MM.1S (cell line): ENCODE measurements around the gene RNF214.
A peak's percentile ranks its signal among the peaks of the same experiment; 100 is the strongest.
"Not testable (repeated sequence)": the region's sequence is repeated elsewhere in the genome, so short reads cannot be mapped to it uniquely, and the experiment has no call there.

Source experiments
- DNase-seq: peaks from one replicate; pipeline ENCODE4 v3.0.0-alpha.2; 2015
- H2AFZ ChIP-seq: fragments of 300-600 bp; sonication (generic); 2 replicates; pipeline ENCODE4 v1.6.0; 2016; ENCODE audit warnings: antibody characterized with exemption, low read length
- H3F3A ChIP-seq: fragments of 300-600 bp; sonication (generic); 2 replicates; pipeline ENCODE4 v1.6.1; 2016; ENCODE audit warnings: mild to moderate bottlenecking, antibody characterized with exemption, low read length, moderate library complexity, mixed read lengths; ENCODE audit not compliant: insufficient read depth
- H3K27ac ChIP-seq: fragments of 300-600 bp; sonication (generic); 2 replicates; pipeline ENCODE4 v1.5.1; 2016; ENCODE audit warnings: mild to moderate bottlenecking, low read length
- H3K27me3 ChIP-seq: fragments of 300-600 bp; sonication (generic); replicated peaks from 2 replicates; pipeline ENCODE4 v1.6.0; 2016; ENCODE audit warnings: low read length; ENCODE audit not compliant: insufficient read depth
- H3K36me3 ChIP-seq: fragments of 300-600 bp; sonication (generic); replicated peaks from 2 replicates; pipeline ENCODE4 v1.6.1; 2016; ENCODE audit warnings: mild to moderate bottlenecking, low read length, mixed read lengths; ENCODE audit not compliant: insufficient read depth
- H3K4me1 ChIP-seq: fragments of 300-600 bp; sonication (generic); 2 replicates; pipeline ENCODE4 v1.6.1; 2016; ENCODE audit warnings: low read length, mixed read lengths
- H3K4me2 ChIP-seq: fragments of 300-600 bp; sonication (generic); 2 replicates; pipeline ENCODE4 v1.6.0; 2016; ENCODE audit warnings: low read depth, low read length
- H3K4me3 ChIP-seq: fragments of 300-600 bp; sonication (generic); 2 replicates; pipeline ENCODE4 v1.5.1; 2016; ENCODE audit warnings: low read length, mixed read lengths
- H3K79me2 ChIP-seq: fragments of 300-600 bp; sonication (generic); 2 replicates; pipeline ENCODE4 v1.6.1; 2016; ENCODE audit warnings: mixed run types, low read length, mixed read lengths
- H3K9ac ChIP-seq: fragments of 300-600 bp; sonication (generic); 2 replicates; pipeline ENCODE4 v1.6.1; 2016; ENCODE audit warnings: low read length, mixed read lengths
- H3K9me2 ChIP-seq: fragments of 300-600 bp; sonication (generic); replicated peaks from 2 replicates; pipeline ENCODE4 v1.6.1; 2016; ENCODE audit warnings: mild to moderate bottlenecking, low read length, mixed read lengths; ENCODE audit not compliant: insufficient read depth
- H3K9me3 ChIP-seq: fragments of 300-600 bp; sonication (generic); replicated peaks from 2 replicates; pipeline ENCODE4 v1.6.1; 2016; ENCODE audit warnings: mild to moderate bottlenecking, low read length, mixed read lengths; ENCODE audit not compliant: insufficient read depth
- H4K20me1 ChIP-seq: fragments of 300-600 bp; sonication (generic); 2 replicates; pipeline ENCODE4 v1.6.1; 2016; ENCODE audit warnings: mild to moderate bottlenecking, low read length, moderate library complexity, mixed read lengths; ENCODE audit not compliant: insufficient read depth
- CTCF ChIP-seq: fragments of 300-600 bp; sonication (generic); IDR thresholded peaks from 2 replicates; pipeline ENCODE4 v1.5.1; 2016; ENCODE audit warnings: antibody characterized with exemption, low read length, mixed read lengths
- EZH2 ChIP-seq: fragments of 300-600 bp; sonication (generic); optimal IDR thresholded peaks from 2 replicates; pipeline ENCODE3; 2017; ENCODE audit warnings: low read depth, mild to moderate bottlenecking, antibody characterized with exemption, low read length, mixed read lengths
- EZH2phosphoT487 ChIP-seq: fragments of 300-600 bp; sonication (generic); IDR thresholded peaks from 2 replicates; pipeline ENCODE4 v1.6.1; 2018; ENCODE audit warnings: antibody characterized with exemption, low read length

Gene RNF214

GRCh38 chr11:117232092-117232878 is at the start of gene RNF214:
RNF214 (plus strand) TSS chr11:117232671; CDS start chr11:117234273, 1,602 bp downstream.
- H3K4me3 ChIP-seq, result peak within 1 kb of the TSS; percentile 95
- H3K27me3 ChIP-seq, result no peaks in the 10 kb centered on the region
- H3F3A ChIP-seq, result no peaks in the 10 kb centered on the region
- H3K9me2 ChIP-seq, result no peaks in the 10 kb centered on the region
- peak; percentile 82 for DNase-seq
- H3K9me3 ChIP-seq, result no peaks in the 10 kb centered on the region
- peaks cover 16% of the 10 kb centered on the region; the same call in 1 of the 2 replicates for H3K4me1 ChIP-seq
- peak within 1 kb of the TSS; percentile 55; the same call in 1 of the 2 replicates for H3K27ac ChIP-seq
- no peaks in the 10 kb centered on the region for H4K20me1 ChIP-seq
- H3K9ac ChIP-seq, result peak within 1 kb of the TSS; percentile 92
- 0 out of 2 replicates have a peak, but pooled peaks cover 3% of the 10 kb centered on the region for H3K36me3 ChIP-seq
- peak within 1 kb of the TSS; percentile 87 for H2AFZ ChIP-seq
- H3K79me2 ChIP-seq, result peaks cover 32% of the 10 kb centered on the region
- TF ChIP-seq CTCF (peak; percentile 73), EZH2phosphoT487 (no peak)
- H3K4me2 ChIP-seq, result peak within 1 kb of the TSS; percentile 98

- H3K36me3 ChIP-seq, H3K79me2 ChIP-seq, H3F3A ChIP-seq, H4K20me1 ChIP-seq, H3K9me3 ChIP-seq, H3K27me3 ChIP-seq, H3K27ac ChIP-seq, H3K4me2 ChIP-seq, H3K9me2 ChIP-seq, H3K4me3 ChIP-seq, H3K9ac ChIP-seq, DNase-seq, H2AFZ ChIP-seq: not testable (repeated sequence)
- peaks cover 15% of the 10 kb centered on the region for H3K4me1 ChIP-seq
Measured at GRCh38 chr11:117183178-117183577, 49.3 kb upstream of the RNF214 start.

- Histone ChIP-seq H3K79me2 (no peaks in the 10 kb centered on the region), H3K4me3 (no peak overlapping the region), H3K9ac (no peak overlapping the region), H4K20me1 (no peaks in the 10 kb centered on the region), H3K4me1 (peaks cover 15% of the 10 kb centered on the region), H2AFZ (no peak overlapping the region), H3K36me3 (no peaks in the 10 kb centered on the region), H3F3A (no peaks in the 10 kb centered on the region), H3K9me3 (no peaks in the 10 kb centered on the region), H3K27ac (no peak overlapping the region), H3K27me3 (no peaks in the 10 kb centered on the region), H3K4me2 (no peak overlapping the region), H3K9me2 (no peaks in the 10 kb centered on the region)
- no peak for DNase-seq
- TF ChIP-seq CTCF (no peak), EZH2 (no peak), EZH2phosphoT487 (no peak)
Measured at GRCh38 chr11:117183724-117184349, 48.6 kb upstream of the RNF214 start.
